Measurements from ENCODE around the gene CDC42BPG. TPM values are rescaled to one million over a fixed set of nuclear protein-coding genes. Genes with fewer than 3 reads are reported as not detected.

The CDC42BPG gene
- total and polyA plus RNA-seq, 9 of the 15 experiments (the other 6 are each of a cell fraction or from before 2014, with no cell fraction given): 0.04 to 8.8 (median 2.1) TPM

DNA sequence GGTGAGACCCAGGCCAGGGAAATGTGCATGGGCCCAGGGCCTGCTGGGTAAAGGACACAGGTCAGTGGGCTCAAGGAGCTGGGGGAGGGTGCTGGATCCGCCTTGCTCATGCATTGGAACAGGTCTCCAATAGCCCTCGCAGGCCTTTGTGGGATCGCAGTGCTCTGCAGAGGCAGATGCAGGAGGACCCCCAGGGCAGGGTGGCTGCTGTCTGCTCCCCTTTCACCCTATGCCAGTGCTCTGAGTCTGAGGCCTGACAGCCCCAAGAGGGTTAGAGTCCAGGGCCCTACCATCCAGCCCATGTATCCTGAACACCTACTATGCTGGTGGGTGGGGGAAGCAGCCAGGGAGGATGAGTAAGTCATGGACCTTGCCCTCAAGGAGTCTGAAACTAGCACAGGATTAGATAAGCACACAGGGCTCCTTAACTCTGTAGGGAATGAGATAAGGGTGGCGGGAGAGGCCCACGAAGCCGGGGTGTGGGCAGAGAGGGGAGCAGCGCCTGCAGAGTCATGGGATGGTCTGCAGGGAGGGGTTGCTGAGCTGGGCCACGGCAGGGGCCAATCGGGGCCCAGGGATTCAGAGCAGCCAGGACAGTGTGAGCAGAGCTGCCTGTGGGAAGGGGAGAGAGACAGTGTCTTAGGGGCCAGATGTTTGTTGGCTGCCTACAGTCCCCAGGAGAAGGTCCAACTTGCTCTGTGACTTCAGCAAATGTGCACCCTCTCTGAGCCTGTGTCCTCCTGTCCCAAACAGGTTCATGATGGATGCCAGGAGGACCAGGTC lies 44.5 kb upstream of the CDC42BPG start (continued):
- TF ChIP-seq ZNF655 (CRISPR knock-in tag; IDR thresholded peaks at IDR 0.05): no peak
- no peak; the same call in 1 of the 2 replicates for TF ChIP-seq PYGO2 (tag; IDR thresholded peaks at IDR 0.05)
- TF ChIP-seq MAFG (tag; conservative IDR thresholded peaks at IDR 0.05): peak; percentile 69
- TF ChIP-seq CBFA2T2 (conservative IDR thresholded peaks at IDR 0.05): peak; percentile 98
- TF ChIP-seq MAFK (IDR thresholded peaks at IDR 0.05; ENCODE audit: low read length): peak; percentile 45; the same call in 1 of the 2 replicates
- peak; percentile 52 to 91; a peak in 3 of 4 replicates for TF ChIP-seq TBL1XR1 (IDR thresholded peaks at IDR 0.05; ENCODE audit: low read length in 2 of 2)
- TF ChIP-seq ZNF592 (IDR thresholded peaks at IDR 0.05): peak; percentile 90
- TF ChIP-seq KDM4B (IDR thresholded peaks at IDR 0.05; ENCODE audit: borderline replicate concordance in 2 of 2, low read depth in 1 of 2): no peak
- 0 out of 2 replicates have a peak, but pooled peaks have one; percentile 57 for TF ChIP-seq FOXP1 (CRISPR knock-in tag; IDR thresholded peaks at IDR 0.05)
- TF ChIP-seq TEAD4 (IDR thresholded peaks at IDR 0.05; ENCODE audit: low read length): peak; percentile 97
- TF ChIP-seq TEAD4 (CRISPR knock-in tag; IDR thresholded peaks at IDR 0.05; ENCODE audit: borderline replicate concordance): no peak
- TF ChIP-seq ZBTB8A (IDR thresholded peaks at IDR 0.05; ENCODE audit: partially characterized antibody): no peak
- TF ChIP-seq NUFIP1 (IDR thresholded peaks at IDR 0.05; ENCODE audit: partially characterized antibody): no peak
- peak; percentile 89 to 97 for TF ChIP-seq TRIM24 (IDR thresholded peaks at IDR 0.05)
- TF ChIP-seq PCBP1 (IDR thresholded peaks at IDR 0.05; ENCODE audit: low read depth, low read length, poor library complexity, severe bottlenecking): no peak
- no peak for TF ChIP-seq ZNF551 (CRISPR knock-in tag; IDR thresholded peaks at IDR 0.05)
- peak; percentile 58; the same call in 1 of the 2 replicates for TF ChIP-seq MECOM (CRISPR knock-in tag; IDR thresholded peaks at IDR 0.05)
- peak in 1 of 2 experiments; percentile 78; a peak in 1 of 4 replicates for TF ChIP-seq NONO (IDR thresholded peaks at IDR 0.05; ENCODE audit: low read depth in 2 of 2, low read length in 1 of 2)
- TF ChIP-seq LEF1 (IDR thresholded peaks at IDR 0.05): peak; percentile 96

All from K562 (cell line).